Psoas muscle (tissue), 8 donors: ENCODE data around the gene TIMM23. TPM values are rescaled to one million over a fixed set of nuclear protein-coding genes. Genes with fewer than 3 reads are reported as not detected.

Experiments
- ATAC-seq, 4 donors: fragments of 200-7000 bp; cut with Tn5 transposase; one replicate each; pipeline ENCODE4 v1.9.1; 2020; ENCODE audit warnings: moderate library complexity in 3 of 4, mild to moderate bottlenecking in 2 of 4
- DNase-seq, 2 donors: peaks; one replicate each; pipeline ENCODE4 v3.0.0-alpha.2; 2020
- H3K27ac ChIP-seq: fragments of 200-600 bp; one replicate; pipeline ENCODE4 v1.8.0; 2022
- H3K27me3 ChIP-seq, 3 donors: fragments of 200-600 bp in 1 of 3; one replicate each; pipeline versions ENCODE4 v1.6.1 to v1.8.0; 2013 to 2022; ENCODE audit warnings: low read length in 2 of 3, mild to moderate bottlenecking in 2 of 3, moderate library complexity in 1 of 3; ENCODE audit not compliant: insufficient read depth in 3 of 3
- H3K36me3 ChIP-seq, 2 donors: fragments of 200-600 bp in 1 of 2; one replicate each; pipeline versions ENCODE4 v1.6.1 to v1.8.0; 2013 to 2022; ENCODE audit warnings: low read depth in 1 of 2, mild to moderate bottlenecking in 1 of 2, moderate library complexity in 1 of 2; ENCODE audit not compliant: insufficient read depth in 1 of 2
- H3K4me1 ChIP-seq: fragments of 200-600 bp; one replicate; pipeline ENCODE4 v1.8.0; 2022
- H3K4me3 ChIP-seq: fragments of 200-600 bp; one replicate; pipeline ENCODE4 v1.8.0; 2022; ENCODE audit warnings: mild to moderate bottlenecking
- H3K9me3 ChIP-seq: fragments of 200-600 bp; one replicate; pipeline ENCODE4 v1.8.0; 2022
- CTCF ChIP-seq: fragments of 200-600 bp; IDR thresholded peaks from one replicate; pipeline ENCODE4 v1.8.0; 2022; ENCODE audit warnings: antibody characterized with exemption
- WGBS, 3 donors: extraction: QIAGEN DNeasy Blood & Tissue Kit; methylation state at CpG; one replicate each; pipeline versions ENCODE4 v1.1.6 to v1.1.7; 2013; 5-methylcytosine and 5-hydroxymethylcytosine counted together
- intact Hi-C, 2 donors: fragments of 100-400 bp; cut with DNase I; formaldehyde crosslinking; loops; one replicate each; pipeline versions ENCODE4 v1.11.0 to v1.14.2; 2022
- polyA plus RNA-seq, 3 donors: library from polyadenylated mRNA; stranded (reverse); fragments of 200-250 nt; gene quantifications; one replicate each; pipeline ENCODE4 v1.2.3, GENCODE V29; 2013
- total RNA-seq, 4 donors: library from RNA; stranded (reverse); fragmentation: NEBNext Ultra II Directional in 2 of 4; extraction: Animal tissue kit (Norgen Biotek cat#: 25700) in 2 of 4; gene quantifications; one replicate each; pipeline versions ENCODE4 v1.2.1 to v1.2.4, GENCODE V29; 2021 to 2023
- donor health status: healthy with polysubstance abuse.
- donor health status: DM: no; HTN: no; CAD: no; lungs with moderate emphysema.
- donor health status: Bipolar disorder and iron deficiency.
- donor health status: healthy.
- donor health status: DM: yes; HTN: yes; CAD: no.
- donor health status: DM: no; HTN: no; CAD: no.
- donor health status: DM: no; HTN: no; CAD: no.
- donor health status: DM: yes; HTN: yes; CAD: no.

Gene TIMM23
- total and polyA plus RNA-seq, 7 donors, result 82.9 to 134 (median 101) TPM

DNA sequence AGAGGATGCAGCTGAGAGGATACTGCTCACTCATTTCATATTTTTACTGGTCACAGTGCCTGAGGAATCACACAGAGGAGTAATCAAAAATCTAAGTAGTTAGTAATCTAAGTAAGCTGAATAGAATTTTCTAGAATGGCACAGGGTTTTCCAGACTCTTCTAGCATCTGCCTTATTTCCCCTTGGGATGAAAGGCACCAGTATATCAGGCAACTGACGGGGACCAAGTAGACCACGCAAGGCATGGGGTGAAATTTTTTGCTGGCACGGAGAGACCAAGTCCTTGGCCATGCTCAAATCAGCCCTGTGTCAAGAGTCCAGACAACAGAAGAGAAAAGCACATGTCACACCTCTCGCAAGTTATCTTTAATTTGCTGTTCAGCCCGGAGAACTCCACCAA lies 43.9 kb downstream of the TIMM23 start:
- Histone ChIP-seq H3K27me3 (no peaks in the 10 kb centered on the region), H3K4me3 (no peak overlapping the region), H3K36me3 (peaks cover 11 to 51% of the 10 kb centered on the region in 2 donors), H3K9me3 (no peaks in the 10 kb centered on the region), H3K4me1 (peaks cover 58% of the 10 kb centered on the region), H3K27ac (no peak overlapping the region)
- ATAC-seq, result no peak
- WGBS, 3 donors, result 89 to 96% (median 89%) methylated on average over 5 of the region's 5 CpGs
- no peak for TF ChIP-seq CTCF
- intact Hi-C loops, result no loop called here
- DNase-seq, result no peak

- H3K27ac ChIP-seq, result peak overlapping the region; percentile 65
Measured at GRCh38 chr10:46016811-46017210, 44.5 kb downstream of the TIMM23 start.

DNA sequence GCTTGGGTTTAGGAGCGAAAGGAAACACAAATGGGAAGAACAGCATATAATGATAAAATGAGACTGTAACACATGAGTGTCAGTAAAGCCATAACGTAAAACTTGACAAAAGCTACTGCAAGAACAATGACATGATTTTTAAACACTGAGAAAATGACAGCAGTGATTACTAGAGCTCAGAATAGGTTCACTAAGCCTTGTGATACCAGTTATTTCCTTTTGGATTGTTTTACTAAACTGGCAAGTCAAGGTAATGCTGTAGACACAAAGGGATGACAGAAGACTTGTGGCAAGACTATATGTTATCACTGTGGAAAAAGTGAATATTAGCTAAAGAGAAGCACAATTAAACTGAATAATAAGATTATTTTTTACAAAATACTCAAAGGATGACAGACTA lies 45.4 kb downstream of the TIMM23 start:
- no peak for TF ChIP-seq CTCF
- H3K27me3 ChIP-seq, result no peaks in the 10 kb centered on the region
- WGBS, 3 donors, result 87 to 92% (median 88%) methylated on average over 2 of the region's 2 CpGs
- peaks cover 11 to 36% of the 10 kb centered on the region in 2 donors for H3K36me3 ChIP-seq
- intact Hi-C loops, result no loop called here
- DNase-seq (no peak), ATAC-seq (no peak)
- H3K4me1 ChIP-seq, result peaks cover 72% of the 10 kb centered on the region
- H3K4me3 ChIP-seq, result no peak overlapping the region
- peak overlapping the region; percentile 13 for H3K27ac ChIP-seq
- no peaks in the 10 kb centered on the region for H3K9me3 ChIP-seq

More at GRCh38 chr10:46016811-46017210, 44.5 kb downstream of the TIMM23 start:
- no peak for DNase-seq
- 90 to 94% (median 90%) methylated on average over 1 of the region's 1 CpG for WGBS, 3 donors
- no peaks in the 10 kb centered on the region for H3K27me3 ChIP-seq
- H3K9me3 ChIP-seq, result no peaks in the 10 kb centered on the region
- no peak for TF ChIP-seq CTCF
- intact Hi-C loops, result no loop called here
- H3K4me1 ChIP-seq, result peaks cover 62% of the 10 kb centered on the region
- ATAC-seq, result peak; percentile 30 to 81 (median 54)
- no peak overlapping the region for H3K4me3 ChIP-seq
- H3K36me3 ChIP-seq, result peaks cover 11 to 45% of the 10 kb centered on the region in 2 donors

DNA sequence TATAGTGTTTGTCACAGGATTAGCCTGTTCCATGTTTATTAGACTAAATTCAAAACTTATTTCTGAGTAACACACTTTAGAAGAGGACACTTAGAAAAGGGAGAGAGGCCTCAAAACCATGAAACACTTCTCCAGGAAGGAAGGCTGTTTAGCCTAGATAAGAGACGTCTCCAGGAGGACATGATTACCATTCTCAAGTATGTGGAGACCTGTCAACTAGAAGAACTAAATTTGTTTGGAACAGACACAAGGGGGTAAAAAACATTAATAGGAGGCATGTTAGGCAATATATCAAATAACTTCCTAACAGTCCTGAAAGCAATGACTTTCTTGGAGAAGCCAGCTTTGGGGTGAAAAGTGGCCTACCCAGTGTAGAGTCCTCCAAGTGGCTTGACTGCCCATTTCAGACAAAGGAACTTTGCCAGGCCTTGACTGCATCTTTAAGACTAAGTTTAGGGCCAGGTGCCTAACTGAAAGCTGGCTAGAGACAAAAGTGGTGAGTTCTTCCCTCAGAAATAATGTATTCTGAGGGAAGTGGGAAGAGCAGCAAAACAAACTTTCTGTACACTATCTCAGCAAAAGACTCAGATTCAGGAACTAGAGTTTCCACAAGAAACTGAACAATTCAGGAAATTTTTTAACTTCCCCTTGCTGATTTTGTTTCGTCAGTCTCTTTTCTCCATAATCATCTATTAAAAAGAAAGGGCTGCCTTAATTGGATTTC lies 46.3 kb downstream of the TIMM23 start:
- Histone ChIP-seq H3K36me3 (peaks cover 11 to 27% of the 10 kb centered on the region in 2 donors), H3K27me3 (no peaks in the 10 kb centered on the region), H3K9me3 (no peaks in the 10 kb centered on the region), H3K4me3 (peak overlapping the region; percentile 81), H3K4me1 (peaks cover 76% of the 10 kb centered on the region), H3K27ac (peak overlapping the region; percentile 13)
- DNase-seq, result no peak
- no peak for ATAC-seq
- no peak for TF ChIP-seq CTCF
- intact Hi-C loops, result no loop called here
- 36 to 46% (median 39%) methylated on average over 2 of the region's 2 CpGs for WGBS, 3 donors

- H3K27ac ChIP-seq, result peak overlapping the region; percentile 63
- H3K27me3 ChIP-seq, result no peaks in the 10 kb centered on the region
- no peak for DNase-seq
- ATAC-seq, result no peak
- intact Hi-C loops, result no loop called here
- WGBS, 3 donors, result 28 to 45% (median 31%) methylated on average over 3 of the region's 3 CpGs
- H3K4me1 ChIP-seq, result peaks cover 81% of the 10 kb centered on the region
- TF ChIP-seq CTCF, result no peak
- no peaks in the 10 kb centered on the region for H3K9me3 ChIP-seq
- peak overlapping the region; percentile 81 for H3K4me3 ChIP-seq
- H3K36me3 ChIP-seq, result peaks cover 10 to 22% of the 10 kb centered on the region in 2 donors
Measured at GRCh38 chr10:46019177-46019528, 46.9 kb downstream of the TIMM23 start.
